Mucosa of gallbladder (tissue), 1 donor: Measurements from ENCODE around the gene CHMP1A. TPM values are rescaled to one million over a fixed set of nuclear protein-coding genes. Genes with fewer than 3 reads are reported as not detected.

Experiments
- DNase-seq: peaks from one replicate; pipeline ENCODE4 v3.0.0-alpha.2; 2020; ENCODE audit warnings: low spot score
- total RNA-seq: library from RNA; stranded (reverse); gene quantifications from one replicate; pipeline ENCODE4 v1.2.1, GENCODE V29; 2021
- donor health status: DM: no; HTN: no; CAD: no.

The CHMP1A gene
- total RNA-seq, 1 donor from 2014 or later: 139 TPM

GRCh38 chr16:89624777-89625761, 32.4 kb downstream of the CHMP1A start:
- no peak for DNase-seq

- DNase-seq: no peak
Observed at GRCh38 chr16:89623511-89624261, 33.8 kb downstream of the CHMP1A start.

- no peak for DNase-seq
Observed at GRCh38 chr16:89621698-89622409, 35.7 kb downstream of the CHMP1A start.

- DNase-seq: no peak
Observed at GRCh38 chr16:89621136-89621697, 36.3 kb downstream of the CHMP1A start.

GRCh38 chr16:89620406-89620841, 37.1 kb downstream of the CHMP1A start:
- no peak for DNase-seq

- no peak for DNase-seq
Observed at GRCh38 chr16:89619840-89620239, 37.7 kb downstream of the CHMP1A start.

GRCh38 chr16:89618109-89618998, 39.2 kb downstream of the CHMP1A start:
- no peak for DNase-seq

GRCh38 chr16:89617036-89617435, 40.5 kb downstream of the CHMP1A start:
- no peak for DNase-seq

- DNase-seq: no peak
Observed at GRCh38 chr16:89616623-89617022, 40.9 kb downstream of the CHMP1A start.

- no peak for DNase-seq
Observed at GRCh38 chr16:89615596-89616090, 41.9 kb downstream of the CHMP1A start.

GRCh38 chr16:89615176-89615575, 42.3 kb downstream of the CHMP1A start:
- DNase-seq: no peak

GRCh38 chr16:89613954-89614459, 43.5 kb downstream of the CHMP1A start:
- no peak for DNase-seq

GRCh38 chr16:89613231-89613953, 44.1 kb downstream of the CHMP1A start, which contains the start of gene DPEP1:
DPEP1 (plus strand) TSS chr16:89613642; CDS start chr16:89630411, 16,769 bp downstream.
- DNase-seq: no peak

- no peak for DNase-seq
Observed at GRCh38 chr16:89612415-89613166, 44.9 kb downstream of the CHMP1A start.

- no peak for DNase-seq
Observed at GRCh38 chr16:89610108-89610453, 47.4 kb downstream of the CHMP1A start.

GRCh38 chr16:89607937-89608740, 49.4 kb downstream of the CHMP1A start:
- DNase-seq: no peak

- no peak for DNase-seq
Observed at GRCh38 chr16:89607453-89607852, 50.1 kb downstream of the CHMP1A start.

- DNase-seq: no peak
Observed at GRCh38 chr16:89606006-89606405, 51.5 kb downstream of the CHMP1A start.
